ENCODE data around the gene LACTB.

The LACTB gene

DNA sequence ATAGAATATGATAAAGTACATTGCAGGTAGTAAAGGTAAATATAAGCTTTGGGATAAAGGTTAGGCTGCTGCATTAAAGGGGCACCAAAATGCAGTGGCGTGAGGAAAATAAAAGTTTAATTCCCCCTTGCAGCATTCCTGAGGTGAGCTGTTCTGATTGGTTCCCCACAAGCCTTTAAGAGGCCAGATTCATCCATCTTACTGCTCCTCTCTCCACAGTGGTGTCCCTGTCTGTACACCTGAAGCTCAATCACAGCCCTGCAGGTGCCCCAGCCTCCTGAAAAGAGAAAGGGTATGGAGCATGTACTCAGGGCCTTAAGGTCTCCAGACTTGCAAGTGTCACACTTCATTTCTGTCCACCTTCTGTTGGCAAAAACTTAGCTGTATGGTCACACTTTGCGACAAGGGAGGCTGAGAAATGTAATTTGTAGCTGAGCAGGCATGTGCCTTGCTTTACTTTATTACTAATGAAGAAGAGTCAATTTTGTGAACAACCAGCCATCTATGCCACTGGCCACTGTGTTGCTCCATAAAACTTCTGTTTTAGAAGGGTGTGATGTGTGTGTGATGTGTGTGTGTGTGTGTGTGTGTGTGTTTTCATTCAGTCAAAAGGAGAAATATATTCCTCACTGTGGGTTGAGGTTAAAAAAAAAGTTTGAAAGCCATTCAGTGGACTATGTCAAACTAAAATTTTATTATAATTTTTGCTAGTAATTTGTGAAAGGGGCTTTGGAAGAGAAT is 12.8 kb downstream of the LACTB start:
- DNase-seq: no peak

DNA sequence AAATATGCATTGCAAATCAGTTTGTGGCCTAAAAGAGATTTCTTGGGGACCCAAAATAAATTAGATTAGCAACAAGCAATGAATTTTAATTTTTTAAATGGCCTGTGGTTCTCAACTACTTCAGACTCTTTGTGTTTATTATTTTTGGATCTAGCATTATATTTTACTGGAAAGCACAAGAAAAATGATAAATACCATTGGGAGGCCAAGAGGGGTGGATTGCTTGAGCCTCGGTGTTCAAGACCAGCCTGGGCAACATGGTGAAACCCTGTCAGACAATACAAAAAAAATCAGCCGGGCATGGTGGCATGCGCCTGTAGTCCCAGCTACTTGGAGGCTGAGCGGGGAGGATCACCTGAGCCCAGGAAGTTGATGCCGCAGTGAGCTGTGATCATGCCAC is 13.6 kb downstream of the LACTB start:
- DNase-seq: no peak

DNA sequence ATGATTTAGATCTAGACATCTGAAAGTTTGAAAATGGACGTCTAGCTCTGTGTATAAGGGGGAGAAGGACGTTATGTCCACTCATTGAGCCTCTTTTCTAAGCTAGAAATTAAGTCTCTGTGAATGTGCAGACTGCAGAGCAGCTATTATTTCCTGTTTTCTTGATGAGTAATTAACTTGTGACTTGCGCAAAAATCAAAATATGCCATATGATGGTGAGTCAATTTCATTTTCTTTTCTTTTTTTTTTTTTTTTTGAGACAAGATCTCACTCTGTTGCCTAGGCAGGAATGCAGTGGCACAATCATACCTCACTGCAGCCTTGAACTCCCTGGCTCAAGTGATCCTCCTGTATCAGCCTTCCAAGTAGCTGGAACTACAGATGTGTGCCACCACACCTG is 14.1 kb downstream of the LACTB start:
- DNase-seq: peak; percentile 53

- no peak for DNase-seq
These were observed 15.1 kb downstream of the LACTB start for GRCh38 chr15:63136742-63137141.

- no peak for DNase-seq
These were observed 19.3 kb downstream of the LACTB start for GRCh38 chr15:63140936-63141335.

GRCh38 chr15:63145426-63145825 is 23.8 kb downstream of the LACTB start:
- DNase-seq: no peak

- DNase-seq: peak; percentile 14
These were observed 25.0 kb downstream of the LACTB start for GRCh38 chr15:63146684-63147083.

DNA sequence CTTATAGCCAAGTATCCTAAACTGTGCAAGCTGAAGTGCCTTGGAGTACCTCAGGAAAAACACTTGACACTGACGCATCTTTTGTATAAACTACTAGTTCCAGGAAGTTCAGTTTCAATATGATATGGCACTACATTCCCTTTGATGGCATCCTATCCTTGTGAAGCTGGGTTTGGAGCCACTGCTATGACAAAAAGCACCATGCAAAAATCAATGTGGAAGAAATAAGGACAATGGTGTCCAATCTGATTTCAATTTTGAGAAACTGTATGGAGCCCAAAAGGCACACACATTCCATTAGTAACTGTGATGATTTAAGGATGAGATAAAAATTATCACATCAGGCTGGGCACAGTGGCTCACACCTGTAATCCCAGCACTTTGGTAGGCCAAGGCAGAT is 30.0 kb downstream of the LACTB start:
- no peak for DNase-seq

DNA sequence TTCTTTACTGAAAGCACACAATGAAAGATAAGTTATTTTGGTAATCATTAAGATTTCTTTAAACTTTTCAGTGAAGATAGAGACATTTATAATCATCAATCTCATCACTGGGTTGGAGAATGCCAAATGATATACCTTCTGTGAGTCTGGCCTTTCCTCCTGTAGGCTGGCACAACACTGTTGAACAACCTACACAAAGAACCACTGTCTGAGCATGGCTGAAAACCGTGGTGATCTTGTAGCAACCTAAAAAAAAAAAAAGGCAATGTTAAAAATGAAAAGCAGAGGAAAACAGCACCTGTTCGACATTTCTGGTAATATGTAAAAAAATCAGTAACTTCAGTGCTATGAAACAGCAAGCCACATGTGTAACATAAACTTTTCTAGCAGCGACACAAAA is 33.8 kb downstream of the LACTB start:
- DNase-seq: no peak

DNA sequence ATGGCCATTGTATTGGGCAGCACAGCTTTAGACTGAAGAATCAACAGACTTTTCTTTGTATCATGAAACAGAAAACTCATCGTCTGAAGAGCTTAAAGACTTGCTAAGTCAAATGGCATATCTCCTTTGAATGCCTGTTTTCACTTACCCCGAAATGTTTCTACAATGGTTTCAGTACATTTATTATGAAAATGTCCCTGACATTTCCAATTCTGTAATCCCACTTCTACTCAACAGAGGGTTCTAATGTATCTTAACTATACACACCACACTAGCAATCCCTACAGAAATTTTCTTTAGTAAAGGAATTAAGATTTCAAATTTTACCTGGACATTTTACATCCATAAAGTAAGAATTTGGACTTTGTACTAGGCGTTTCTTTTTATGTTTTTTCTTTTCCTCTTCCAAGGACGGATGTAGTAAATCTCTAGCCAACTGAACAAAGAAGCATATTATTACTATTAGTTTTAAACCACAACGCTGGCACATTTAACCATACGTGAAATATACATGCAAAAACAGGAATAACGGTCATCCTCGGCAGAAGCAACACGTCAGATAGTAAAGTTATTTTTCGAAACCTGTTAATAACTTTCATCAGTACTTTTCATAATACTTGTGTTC is 34.5 kb downstream of the LACTB start:
- DNase-seq: peak; percentile 33

DNA sequence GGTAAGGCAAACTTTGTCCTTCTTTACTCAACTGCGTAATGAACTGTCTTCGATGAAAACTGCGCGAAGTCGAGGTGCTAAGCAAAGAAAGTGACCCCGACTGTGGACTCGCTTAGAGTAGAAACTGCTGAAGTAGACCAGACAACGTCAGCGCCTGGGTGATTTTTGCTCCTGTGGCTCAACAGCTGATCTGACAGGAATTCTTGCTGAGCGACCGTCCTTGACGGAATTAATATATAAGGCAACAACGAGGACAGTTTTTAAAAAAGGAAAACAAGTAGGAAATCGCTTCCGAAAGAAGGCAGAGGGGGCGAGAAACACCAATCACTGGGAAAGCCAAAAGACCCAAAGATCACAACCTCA is 35.1 kb downstream of the LACTB start:
- DNase-seq: peak; percentile 55

- peak; percentile 97 for DNase-seq
These were observed 35.6 kb downstream of the LACTB start, which contains the start of gene RPS27L for GRCh38 chr15:63157118-63157843. RPS27L (minus strand) TSS chr15:63157477; CDS start chr15:63157405, 72 bp downstream.

- DNase-seq: peak; percentile 83
These were observed 36.3 kb downstream of the LACTB start for GRCh38 chr15:63157891-63158431.

- no peak for DNase-seq
These were observed 39.0 kb downstream of the LACTB start for GRCh38 chr15:63160638-63161037.

- no peak for DNase-seq
These were observed 41.6 kb downstream of the LACTB start for GRCh38 chr15:63163217-63163616.

- no peak for DNase-seq
These were observed 43.7 kb downstream of the LACTB start for GRCh38 chr15:63165166-63165859.

DNA sequence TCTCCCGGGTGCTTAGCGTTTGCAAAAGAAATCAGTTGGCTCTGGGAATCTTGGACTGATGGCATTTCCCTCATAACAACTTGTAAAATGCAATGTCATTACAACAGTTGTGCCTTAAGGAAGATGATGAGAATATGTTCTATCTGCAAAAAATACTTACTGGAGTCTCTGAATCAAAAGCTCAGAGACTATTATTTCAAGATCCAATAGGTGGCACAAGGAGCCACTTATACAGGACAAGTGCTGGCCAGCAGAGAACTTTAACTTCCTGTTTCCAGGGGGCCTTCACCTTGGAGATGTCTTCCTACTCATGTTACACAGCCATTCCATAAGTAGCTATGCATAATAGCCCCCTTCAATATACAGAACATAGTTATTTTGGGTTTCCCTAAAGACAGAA is 44.6 kb downstream of the LACTB start:
- peak; percentile 74 for DNase-seq

DNA sequence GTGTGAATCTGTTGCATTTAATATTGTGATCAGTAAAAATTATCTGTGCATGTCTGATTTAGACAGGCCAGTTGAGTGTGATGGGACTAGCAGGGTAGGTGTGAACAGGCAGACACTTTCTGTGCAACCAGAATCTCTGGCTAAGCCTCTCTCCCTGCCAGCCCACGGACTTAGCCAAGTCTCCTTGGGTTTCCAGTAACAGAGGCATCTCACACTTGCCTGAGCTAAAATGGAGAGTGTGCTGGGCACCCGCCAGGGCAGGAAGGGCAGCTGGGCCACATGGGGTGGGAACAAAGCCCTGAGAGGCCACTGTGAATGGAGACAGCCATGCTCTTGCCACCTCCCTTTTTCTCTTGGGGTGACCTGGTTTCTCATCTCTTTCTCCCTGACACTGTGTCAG is 48.1 kb downstream of the LACTB start:
- DNase-seq: no peak

- DNase-seq: no peak
These were observed 50.7 kb downstream of the LACTB start for GRCh38 chr15:63172376-63172775.

DNA sequence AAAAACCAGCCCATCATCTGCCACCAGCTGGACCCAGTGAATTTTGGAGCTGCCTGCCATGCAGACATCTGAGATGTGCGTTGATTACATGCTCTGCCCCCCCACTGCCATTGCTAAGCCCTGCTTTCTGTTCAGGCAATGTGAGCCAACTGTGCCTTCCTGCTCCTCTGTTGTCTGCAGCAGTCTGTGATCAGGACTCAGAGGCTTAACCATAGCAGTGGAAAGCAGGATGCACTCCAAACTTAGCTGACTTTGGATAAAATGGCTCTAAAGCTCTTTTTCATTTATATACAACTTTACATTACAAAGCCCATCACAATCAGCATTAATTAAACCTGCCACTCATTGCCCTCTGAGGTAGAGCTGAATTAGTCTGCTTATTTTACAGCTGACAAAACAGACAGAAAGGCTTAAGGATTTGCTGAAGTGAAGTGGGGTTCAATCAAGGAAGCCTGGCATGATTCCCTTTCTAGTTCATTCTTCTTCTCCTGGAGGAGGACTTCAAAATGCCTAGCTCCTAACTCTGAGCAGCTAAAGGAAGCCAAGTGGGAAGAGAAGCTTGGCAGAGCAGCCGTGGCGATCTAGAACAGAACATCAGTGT is 51.3 kb downstream of the LACTB start:
- DNase-seq: no peak

GRCh38 chr15:63176302-63176701 is 54.6 kb downstream of the LACTB start:
- DNase-seq: no peak

GRCh38 chr15:63178034-63178433 is 56.4 kb downstream of the LACTB start:
- DNase-seq: no peak

- DNase-seq: no peak
These were observed 59.1 kb downstream of the LACTB start for GRCh38 chr15:63180746-63181145.

All from hematopoietic multipotent progenitor cell treated with erythropoietin and hydrocortisone succinate and interleukin-3 and kit ligand, for 6 days (in vitro differentiated cells).